NCI-H524 treated with DMSO at 0.1 percent for 48 hours (cell line): ENCODE data around the gene SERTAD2.

Experiments used
- DNase-seq: peaks from one replicate; lab custom pipeline; 2025; lab: John Stamatoyannopoulos, UW

The SERTAD2 gene

GRCh38 chr2:64672708-64673107, 19.0 kb upstream of the SERTAD2 start:
- no peak for DNase-seq

DNA sequence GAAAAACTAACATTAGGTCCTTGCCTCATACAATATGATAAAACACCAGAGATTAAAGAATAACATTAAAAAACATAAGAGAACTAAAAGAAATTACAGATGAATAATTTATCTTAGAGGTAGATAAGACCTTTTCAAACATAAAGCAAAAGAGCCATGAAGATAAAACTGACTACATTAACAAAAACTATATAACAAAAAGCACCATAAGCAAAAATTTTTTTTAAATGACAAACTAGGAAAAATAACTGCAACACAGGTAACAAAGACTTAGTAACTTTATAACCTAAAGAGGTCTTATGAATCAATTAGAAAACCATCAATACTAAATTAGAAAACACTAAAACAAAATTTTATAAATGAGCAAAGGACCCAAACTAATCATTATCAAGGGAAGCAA, 16.3 kb upstream of the SERTAD2 start:
- no peak for DNase-seq

DNA sequence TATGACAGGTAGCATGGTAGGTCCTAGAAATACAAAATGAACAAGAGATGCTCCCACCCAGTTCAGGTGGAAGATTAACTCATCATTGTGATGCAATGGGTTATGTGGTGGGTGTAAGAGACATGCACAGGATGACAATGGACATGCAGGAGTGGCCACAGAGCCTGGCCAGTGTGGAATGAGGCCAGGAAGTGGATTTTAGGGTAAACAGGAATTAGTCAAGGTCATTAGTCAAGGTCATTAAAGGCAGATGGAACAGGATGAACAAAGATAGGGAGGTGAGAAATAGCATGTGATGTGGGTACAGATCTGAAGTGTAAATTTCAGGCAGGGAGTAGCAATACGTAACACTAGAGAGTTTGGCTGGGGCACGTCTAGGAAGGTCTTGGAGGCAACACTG, 15.6 kb upstream of the SERTAD2 start:
- no peak for DNase-seq

GRCh38 chr2:64668542-64668941, 14.8 kb upstream of the SERTAD2 start:
- DNase-seq: no peak

DNA sequence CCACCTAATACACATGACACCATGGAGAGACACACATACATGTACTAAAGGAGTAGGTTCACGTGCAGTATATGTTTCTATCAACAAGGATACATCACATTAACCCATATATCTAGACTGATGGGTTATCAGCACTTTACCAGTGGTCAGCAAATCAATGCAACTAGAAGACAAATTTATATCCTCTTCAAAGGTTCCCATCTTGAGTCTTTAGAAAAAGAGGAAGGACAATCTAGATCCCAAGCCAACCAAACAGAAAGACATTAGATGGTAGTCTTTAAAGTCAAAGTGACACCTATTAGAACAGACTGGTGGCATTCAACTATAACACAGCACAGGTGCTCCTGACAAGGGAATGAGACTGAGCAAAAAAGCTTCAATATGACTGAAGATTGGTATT, 13.8 kb upstream of the SERTAD2 start:
- DNase-seq: no peak

DNA sequence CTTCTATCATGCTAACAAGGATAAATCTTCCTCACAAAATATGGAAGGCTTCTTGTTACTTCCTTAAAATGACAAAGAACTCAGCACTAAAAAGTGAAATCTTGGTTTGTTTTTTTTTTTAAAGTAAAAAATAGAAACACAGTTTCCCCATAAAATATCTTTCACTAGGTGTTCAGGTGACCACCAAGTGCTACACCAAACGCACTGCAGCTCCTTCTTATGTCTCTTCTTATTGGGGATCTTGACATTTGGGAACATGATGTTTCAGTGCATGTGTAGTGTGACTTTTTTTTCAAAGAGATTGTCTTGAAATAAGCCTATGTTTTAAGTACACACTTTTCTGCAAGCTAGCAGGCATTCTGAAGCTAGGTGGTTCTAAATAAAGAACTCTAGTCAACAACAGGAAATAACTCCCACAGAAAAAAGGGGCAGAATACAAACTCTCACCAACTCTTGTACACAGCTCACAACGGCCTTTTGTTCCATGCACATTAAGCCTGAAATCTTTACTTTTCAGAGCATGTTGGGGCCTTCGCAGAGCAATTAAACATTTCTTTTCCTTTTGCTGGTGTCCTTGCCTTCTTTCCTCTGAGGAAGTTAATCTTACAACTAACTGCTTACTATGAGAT, 13.2 kb upstream of the SERTAD2 start:
- no peak for DNase-seq

- DNase-seq: no peak
These were observed 12.0 kb upstream of the SERTAD2 start for GRCh38 chr2:64665709-64666108.

DNA sequence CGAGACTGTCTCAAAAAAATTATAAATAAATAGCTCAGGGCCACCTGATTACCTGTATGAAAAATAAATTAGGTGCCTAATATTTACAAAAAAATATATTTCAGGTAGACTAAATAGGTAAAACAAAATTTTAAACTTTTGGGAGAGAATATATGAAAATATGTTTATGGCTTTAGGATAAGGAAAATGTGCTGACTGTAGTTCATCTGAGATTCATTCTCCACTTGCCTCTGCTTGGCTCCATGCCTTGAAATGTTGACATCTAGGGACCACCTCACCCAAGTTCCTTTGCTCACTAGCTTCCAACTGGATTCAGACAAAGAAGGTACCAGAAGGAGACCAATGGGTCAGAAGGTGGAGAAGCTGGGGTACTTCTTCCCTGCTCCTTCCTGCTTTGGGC, 9.7 kb upstream of the SERTAD2 start:
- no peak for DNase-seq

DNA sequence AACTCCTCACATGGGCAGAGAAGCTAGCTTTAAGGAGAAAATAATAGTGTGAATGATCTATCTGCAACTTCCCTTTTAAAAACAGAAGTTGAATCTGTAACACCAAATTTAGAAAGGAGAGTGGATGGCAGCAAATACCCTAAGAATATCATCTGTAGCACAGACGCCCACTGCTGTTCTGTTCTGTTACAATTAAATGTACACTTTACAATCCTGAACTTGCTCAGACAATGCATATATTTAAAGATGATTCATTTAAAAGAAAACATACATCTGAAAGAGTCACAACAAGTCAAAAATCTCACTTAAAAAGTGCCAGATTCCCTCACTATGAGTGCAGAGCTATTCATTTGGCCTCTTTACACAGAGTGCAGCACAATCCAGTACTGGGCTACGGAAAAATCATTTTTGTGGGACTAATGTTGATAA, 8.0 kb upstream of the SERTAD2 start:
- no peak for DNase-seq

- DNase-seq: no peak
These were observed 5.5 kb upstream of the SERTAD2 start for GRCh38 chr2:64659252-64659651.

- DNase-seq: no peak
These were observed 4.6 kb upstream of the SERTAD2 start for GRCh38 chr2:64658269-64658668.

GRCh38 chr2:64657411-64657810, 3.7 kb upstream of the SERTAD2 start:
- no peak for DNase-seq

- no peak for DNase-seq
These were observed 2.7 kb upstream of the SERTAD2 start for GRCh38 chr2:64656379-64656778.

GRCh38 chr2:64655873-64656272, 2.2 kb upstream of the SERTAD2 start:
- no peak for DNase-seq

GRCh38 chr2:64655018-64655664, 1.4 kb upstream of the SERTAD2 start:
- no peak for DNase-seq

DNA sequence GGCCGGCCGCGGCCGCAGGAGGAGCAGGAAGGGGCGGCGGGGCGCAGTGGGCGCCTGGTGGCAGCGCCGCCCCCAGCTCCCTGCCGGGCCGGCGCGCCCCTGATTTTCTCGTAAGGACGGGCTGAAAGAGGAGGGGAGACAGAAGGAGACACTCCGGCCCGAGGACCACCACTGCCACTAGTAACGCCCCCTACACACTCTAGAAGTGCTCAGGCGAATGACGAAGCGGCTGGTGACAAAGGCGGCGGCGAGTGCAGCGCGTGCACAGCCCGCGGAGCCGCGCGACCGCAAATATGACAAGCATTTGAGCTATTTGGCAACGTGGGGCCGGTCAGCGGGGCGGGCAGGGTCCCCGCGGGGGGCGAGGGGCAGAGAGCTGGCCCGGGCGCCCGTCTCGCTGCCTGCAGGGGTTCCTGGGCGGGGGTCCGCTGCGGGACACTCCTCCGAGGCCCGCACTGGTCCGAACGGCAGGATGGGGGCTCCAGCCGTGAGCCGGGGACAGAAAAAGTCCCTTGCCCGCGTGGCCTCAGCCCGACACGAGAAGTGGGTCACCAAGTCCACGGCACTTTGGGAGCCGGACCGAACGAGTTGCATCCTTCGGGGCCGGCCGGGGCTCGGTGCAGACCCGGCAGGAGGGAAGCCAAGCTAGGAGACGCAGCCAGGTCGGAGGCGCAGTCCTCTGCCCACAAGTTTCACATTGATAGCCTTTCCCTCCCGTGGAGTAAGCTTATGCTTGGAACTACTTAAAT, 524 bp upstream of the SERTAD2 start:
- DNase-seq: peak; percentile 16

DNA sequence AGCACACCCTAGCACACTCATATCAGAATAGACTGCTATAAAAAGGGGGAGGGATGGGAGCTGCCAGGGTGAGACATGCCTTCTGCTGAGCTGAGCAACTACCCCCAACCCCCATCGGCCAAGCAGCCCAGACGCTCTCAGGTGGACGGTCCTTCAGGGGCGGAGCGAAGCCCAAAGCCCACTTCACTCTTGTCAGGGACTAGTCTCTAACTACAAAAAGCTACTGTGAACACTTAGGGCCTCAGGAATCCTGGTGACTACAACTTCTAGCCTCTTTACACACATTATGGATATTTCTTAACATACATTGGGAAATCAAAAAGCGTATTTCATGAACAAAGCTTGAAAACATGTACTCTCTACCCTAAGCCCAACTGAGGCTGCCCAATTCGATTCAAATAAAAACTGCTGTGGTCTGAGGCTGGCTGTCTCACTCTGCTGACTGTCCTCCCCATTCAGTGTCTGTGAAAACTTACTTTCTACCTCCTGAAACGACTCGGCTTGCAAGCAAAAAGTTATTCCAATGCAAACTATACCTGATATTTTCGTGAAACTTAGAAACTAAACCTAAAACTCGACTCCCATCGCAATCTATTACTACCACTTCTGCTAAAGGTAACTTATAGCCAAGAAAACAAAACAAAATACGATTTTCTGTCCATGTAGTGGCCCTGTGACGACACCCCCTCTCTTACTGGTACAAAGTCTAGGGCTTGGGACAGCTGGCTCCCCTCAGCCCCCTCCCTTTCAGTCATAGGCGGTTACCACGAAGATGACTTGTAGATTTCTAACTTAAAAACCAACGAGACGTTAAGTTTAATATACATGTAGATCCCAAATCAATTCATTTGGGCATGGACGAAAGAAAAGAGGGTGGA, 1.2 kb downstream of the SERTAD2 start:
- DNase-seq: peak; percentile 29

- no peak for DNase-seq
These were observed 2.1 kb downstream of the SERTAD2 start for GRCh38 chr2:64651590-64651989.

GRCh38 chr2:64650722-64651338, 2.9 kb downstream of the SERTAD2 start:
- no peak for DNase-seq

DNA sequence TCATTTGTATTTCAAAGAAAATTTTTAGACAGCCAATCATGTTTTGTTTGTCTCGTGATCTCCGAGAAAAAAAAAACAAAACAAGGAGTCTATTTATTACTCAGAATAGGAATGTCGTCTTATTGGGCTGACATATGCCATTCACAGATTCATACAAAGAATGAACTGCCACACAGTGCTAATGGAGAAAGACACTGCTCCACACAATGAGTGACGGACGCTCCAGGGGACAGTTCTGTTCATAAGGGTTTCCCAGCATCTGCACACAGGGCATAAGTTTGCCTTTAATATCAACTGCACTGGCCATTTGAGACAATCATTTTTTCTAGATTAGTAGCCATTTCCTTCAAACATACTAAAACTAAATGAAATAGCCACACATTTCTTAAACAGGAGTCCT, 3.4 kb downstream of the SERTAD2 start:
- DNase-seq: no peak

DNA sequence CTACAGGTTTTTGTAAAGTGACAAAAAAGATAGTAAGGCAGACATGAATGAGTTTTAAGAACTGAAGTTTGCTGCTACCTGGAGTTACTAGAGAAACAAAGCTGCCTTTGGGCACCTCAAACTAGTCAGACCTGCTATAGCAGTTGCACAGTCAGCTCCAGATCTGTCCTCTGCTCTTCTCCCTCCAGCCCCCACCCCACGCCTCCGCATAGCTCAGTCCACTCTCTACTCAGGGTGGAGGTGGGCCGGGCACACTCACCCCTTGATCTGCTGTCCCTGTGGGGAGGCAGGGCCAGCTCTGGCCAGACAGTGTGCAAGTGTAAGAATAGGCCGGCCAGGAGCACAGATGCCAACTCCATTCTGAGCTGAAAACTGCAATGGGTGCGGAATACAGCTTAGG, 4.1 kb downstream of the SERTAD2 start:
- DNase-seq: no peak

- DNase-seq: no peak
These were observed 4.7 kb downstream of the SERTAD2 start for GRCh38 chr2:64649013-64649484.
